Activated effector memory CD4-positive, alpha-beta T cell treated with anti-CD3 and anti-CD28 coated beads, Interleukin-2, amount 50 U/mL, for 16 hours (primary cell): ENCODE data around the gene ZNF337.
"Not testable (repeated sequence)": the region's sequence is repeated elsewhere in the genome, so short reads cannot be mapped to it uniquely, and the experiment has no call there.

Source experiments
- DNase-seq: peaks from one replicate; pipeline ENCODE4 v3.0.0-alpha.2; 2020

ZNF337 gene

DNA sequence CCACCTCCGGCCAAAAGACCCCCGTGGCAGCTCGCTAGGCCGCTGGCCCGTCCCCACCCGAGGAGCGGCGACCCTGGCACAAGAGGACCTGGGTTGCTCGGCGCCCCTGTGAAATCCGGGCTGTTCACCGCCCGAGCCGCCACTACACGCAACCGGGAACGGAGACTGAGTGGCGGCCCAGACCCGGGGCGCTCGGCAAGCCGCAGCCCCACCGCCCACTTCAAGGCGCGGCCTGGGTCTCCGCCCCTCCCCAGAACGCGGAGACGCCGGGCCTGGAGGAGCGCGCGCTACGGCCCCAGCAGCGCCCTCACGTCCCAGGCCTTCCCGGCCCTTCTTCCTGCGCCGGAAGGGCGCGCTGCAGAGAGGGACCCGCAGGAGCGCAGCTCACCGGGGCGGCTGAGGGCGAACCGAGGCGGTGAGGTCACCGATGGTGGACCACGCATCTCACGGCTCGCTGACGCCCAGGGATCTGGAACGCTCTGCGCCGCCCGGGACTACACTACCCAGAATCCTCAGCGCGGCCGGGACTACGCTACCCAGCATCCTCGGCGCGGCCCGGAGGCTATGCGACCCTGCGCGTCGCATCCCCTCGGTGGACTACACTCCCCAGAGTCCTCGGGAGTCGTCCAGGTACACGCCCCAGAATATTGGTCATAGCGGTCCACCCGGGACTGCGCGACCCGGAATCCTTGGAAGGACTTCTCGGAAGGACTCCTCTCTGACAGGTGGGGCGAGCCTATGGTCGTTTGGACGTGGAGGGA lies at the start of gene ZNF337:
TSS of gene ZNF337 (minus strand) at position 483 of the 761 bp plus-strand sequence. CDS start 10,436 bp downstream, outside the sequence.
- peak; percentile 98 for DNase-seq

DNA sequence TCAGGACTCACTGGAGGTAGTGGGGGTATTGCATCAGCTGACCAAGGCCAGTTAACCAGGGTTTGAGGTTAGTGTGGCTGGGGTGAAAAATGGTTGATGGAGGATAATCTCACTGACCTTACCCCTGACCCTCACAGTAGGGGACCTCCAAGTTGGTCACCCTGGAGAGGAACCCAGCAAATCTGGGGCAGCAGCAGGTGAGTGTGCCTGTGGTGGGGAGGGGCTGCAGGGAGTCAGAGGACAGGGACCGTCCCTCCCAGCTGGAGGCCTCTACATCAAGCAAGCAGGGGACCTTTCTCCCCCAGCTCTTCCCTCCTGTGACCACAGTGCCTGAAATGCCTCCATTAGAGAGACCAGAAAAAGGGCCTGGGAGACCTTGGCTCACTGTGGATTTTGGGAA lies 49.1 kb upstream of the ZNF337 start:
- no peak for DNase-seq

DNA sequence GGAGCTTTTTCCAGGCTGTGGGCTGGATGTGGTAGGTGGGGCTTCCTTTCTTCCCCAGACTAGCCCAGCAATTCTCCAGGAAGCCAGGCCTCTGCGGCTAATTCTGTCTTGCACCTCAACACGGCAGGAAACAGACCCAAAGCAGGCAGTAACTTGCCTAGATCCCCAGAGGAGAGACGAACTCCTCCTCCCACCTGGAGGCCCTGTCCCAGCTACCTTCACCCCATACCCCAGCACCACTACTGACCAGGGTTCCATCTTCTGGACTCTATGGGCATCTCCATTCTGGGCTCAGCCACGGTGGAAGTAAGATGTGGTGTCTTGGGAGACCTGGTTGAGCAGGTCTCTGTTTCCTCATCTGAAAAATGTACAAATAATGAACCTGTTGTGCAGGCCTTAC lies 48.4 kb upstream of the ZNF337 start:
- DNase-seq = no peak

DNA sequence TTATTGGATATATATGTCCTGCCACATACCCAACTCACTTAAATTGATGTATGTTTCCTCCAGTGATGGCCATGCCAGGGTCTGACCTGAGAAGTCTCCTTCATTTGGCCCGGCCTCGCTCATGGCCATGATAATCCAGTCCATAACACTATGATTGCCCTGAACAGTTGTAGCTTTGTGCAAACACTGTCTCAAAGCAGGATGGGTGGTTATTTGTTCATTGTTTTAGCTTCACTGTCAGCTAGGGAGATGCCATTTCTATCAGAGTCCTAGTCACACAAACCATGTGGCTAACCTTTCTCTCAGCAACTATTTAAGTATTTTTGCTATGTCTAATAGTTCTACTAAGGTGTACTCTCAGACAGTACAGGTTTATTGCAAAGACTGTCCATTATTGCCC lies 47.6 kb upstream of the ZNF337 start:
- no peak for DNase-seq

DNA sequence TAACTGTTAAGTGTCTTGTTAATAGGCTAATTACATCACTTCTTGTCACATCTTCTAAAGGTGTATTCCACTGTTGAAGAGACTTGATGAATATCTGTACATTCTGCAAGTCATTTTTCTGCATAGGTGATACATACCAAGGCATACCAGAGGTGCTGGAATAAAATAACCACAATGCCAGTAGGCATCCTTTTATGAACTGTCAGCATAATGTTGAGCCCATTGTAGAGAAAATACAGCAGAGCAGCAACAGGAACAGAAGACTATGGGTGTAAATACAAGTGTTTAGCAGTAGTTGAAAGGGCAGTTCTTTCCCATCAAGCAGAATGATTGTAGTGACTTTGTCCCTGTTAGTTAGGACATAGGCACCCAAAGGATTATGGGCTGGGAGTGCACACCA lies 44.4 kb upstream of the ZNF337 start:
- DNase-seq = no peak

DNA sequence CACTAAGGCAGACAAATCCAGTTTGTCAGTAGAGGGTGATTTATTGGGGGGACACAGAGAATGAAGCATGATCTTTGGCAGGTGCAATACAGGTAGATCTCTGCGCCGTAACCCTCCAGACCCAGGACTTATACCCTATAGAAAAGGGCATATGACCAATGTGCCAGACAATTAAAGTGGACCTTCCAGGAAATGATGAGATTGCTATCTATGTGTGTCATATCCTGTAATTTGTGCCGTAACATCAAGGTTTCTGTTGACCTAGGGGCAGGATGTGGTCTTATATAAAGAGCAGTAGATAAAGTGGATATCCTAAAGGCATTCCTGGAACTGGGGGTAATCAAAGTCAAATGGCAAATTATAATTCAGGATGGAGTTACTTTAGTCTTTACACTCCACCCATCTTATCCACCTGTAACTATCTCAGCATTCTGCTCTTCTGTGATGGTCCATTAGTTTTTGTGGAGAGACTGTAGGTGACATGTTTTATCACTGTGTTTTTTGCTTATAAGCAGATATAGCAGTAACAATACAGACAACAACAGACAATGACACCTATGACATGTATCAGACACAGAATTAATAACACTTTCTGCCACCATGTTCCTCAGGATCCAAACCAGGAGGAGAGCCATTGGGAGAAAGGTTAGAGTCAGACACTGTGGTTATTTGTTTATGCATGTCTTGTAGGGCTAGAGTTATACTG lies 43.1 kb upstream of the ZNF337 start:
- DNase-seq = no peak

DNA sequence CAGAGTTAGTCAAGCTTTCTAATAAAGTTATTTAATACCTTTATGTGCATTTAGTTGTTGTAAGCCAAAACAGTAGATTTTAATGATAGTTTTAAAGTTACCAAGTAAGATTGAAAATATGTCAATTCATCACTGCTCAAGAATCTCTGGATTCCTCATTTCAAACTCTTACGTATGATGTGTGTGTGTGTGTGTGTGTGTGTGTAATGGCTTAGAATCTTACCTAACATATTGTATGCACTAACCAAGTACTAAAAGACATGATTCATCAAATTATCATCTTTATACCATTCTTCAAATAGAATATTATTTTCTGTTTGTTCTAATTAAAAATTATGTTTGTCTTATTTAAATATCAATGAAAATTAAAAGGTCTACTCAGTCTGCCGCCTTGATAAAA lies 41.5 kb upstream of the ZNF337 start:
- no peak for DNase-seq

DNA sequence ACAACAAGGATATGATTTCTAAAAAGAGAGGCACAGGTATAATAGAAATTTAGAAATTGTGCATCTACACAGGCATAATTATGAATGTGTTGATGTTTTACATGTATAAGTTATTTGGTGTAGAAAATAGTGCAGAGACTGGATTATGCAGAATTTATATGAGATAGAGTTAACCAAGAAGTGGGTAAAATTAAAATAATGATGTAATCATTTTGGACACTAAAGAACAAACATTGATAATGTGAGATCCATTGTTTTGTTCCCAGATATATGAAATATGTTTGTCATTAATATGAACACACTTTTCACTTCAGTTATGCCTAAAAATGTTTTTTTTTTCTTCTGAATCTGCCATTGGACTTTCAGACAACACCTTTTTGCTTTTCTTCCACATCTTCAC lies 37.2 kb upstream of the ZNF337 start:
- DNase-seq = no peak

DNA sequence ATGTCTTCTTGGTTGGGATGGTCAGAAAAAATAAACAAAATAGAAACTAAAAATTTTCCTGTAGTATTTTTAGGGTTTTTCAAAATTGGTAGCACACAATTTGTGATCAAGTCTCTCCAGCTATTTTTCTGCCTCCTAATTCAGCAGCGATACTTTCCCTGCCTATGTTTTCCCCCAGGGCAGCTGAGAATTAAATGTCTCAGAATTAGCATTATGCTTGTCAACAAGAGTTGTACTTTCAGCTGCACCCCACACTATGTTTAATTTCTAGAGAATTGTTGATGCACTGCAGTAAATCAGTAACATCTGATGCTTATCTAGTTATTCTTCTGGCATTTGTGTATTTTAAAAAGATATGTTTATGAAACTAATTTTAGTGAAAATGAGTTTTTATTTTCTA lies 34.2 kb upstream of the ZNF337 start:
- no peak for DNase-seq

DNA sequence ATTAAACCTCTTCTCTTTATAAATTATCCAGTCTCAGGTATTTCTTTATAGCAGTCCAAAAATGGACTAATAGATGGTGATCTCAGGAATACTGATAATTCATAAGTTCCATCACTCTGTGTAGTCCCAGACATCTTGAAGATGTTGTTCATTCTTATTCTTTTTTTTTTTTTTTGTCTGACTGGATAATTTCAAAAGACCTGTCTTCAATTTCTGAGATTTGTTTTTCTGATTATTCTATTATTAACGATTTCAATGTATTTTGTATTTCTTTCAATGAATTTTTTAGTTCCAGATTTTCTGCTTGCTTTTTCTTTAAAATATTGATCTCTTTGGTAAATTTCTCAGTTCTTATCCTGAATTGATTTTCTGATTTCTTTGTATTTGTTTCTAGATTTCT lies 29.7 kb upstream of the ZNF337 start:
- DNase-seq = no peak

DNA sequence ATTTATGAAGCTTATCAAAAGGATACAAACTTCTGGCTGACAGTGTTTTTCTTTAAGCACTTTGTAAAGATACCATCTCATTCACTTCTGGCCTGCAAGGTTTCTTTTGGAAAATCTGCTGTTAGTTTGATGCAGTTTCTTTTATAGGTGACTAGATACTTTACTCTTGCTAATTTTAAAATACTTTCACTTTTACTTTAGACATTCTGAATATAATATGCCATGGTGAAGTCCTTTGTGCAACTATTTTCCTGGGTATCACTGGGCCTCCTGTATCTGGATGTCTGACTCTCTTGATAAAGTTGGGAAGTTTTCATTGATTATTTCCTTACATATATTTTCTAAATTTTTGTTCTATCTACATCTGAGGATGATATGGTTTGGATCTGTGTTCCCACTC lies 29.0 kb upstream of the ZNF337 start:
- no peak for DNase-seq

DNA sequence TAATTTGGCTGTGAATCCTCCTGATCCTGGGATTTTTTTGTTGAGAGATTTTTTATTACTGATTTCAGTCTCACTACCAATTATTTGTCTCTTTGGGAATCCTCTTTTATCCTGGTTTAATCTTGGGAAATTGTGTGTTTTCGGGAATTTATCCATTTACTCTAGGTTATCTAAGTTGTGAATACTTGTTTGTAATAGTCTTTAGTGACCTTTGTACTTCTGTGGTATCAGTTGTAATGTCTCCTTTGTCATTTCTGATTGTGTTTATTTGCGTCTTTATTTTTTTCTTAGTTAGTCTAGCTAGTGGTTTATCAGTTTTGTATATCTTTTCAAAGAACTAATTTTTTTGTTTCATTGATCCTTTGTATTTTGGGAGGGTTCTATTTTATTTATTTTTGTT lies 27.3 kb upstream of the ZNF337 start:
- no peak for DNase-seq

DNA sequence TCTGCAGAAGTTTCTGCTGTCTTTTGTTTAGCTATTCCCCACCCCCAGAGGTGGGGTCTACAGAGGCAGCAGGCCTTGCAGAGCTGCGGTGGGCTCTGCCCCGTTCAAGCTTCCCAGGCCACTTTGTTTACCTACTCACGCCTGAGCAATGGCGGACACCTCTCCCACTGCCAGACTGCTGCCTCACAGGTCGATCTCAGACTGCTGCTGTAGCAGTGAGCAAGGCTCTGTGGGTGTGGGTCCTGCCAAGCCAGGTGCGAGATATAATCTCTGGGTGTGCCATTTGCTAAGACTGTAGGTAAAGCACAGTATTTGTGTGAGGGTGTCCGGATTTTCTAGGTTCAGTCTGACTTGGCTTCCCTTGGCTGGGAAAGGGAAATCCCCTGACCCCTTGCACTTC lies 23.6 kb upstream of the ZNF337 start:
- no peak for DNase-seq

DNA sequence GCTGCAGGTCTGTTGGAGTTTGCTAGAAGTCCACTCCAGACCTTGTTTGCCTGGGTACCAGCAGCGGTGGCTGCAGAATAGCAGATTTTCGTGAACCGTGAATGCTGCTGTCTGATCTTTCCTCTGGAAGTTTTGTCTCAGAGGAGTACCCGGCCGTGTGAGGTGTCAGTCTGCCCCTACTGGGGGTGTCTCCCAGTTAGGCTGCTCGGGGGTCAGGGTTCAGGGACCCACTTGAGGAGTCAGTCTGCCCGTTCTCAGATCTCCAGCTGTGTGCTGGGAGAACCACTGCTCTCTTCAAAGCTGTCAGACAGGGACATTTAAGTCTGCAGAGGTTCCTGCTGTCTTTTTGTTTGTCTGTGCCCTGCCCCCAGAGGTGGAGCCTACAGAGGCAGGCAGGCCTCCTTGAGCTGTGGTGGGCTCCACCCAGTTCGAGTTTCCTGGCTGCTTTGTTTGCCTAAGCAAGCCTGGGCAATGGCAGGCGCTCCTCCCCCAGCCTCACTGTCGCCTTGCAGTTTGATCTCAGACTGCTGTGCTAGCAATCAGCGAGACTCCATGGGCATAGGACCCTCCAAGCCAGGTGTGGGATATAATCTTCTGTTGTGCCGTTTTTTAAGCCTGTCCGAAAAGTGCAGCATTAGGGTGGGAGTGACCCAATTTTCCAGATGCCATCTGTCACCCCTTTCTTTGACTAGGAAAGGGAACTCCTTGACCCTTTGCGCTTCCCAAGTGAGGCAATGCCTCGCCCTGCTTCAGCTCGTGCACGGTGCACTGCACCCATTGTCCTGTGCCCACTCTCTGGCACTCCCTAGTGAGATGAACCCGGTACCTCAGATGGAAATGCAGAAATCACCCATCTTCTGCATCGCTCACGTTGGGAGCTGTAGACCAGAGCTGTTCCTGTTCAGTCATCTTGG lies 22.5 kb upstream of the ZNF337 start:
- peak; percentile 70 for DNase-seq

DNA sequence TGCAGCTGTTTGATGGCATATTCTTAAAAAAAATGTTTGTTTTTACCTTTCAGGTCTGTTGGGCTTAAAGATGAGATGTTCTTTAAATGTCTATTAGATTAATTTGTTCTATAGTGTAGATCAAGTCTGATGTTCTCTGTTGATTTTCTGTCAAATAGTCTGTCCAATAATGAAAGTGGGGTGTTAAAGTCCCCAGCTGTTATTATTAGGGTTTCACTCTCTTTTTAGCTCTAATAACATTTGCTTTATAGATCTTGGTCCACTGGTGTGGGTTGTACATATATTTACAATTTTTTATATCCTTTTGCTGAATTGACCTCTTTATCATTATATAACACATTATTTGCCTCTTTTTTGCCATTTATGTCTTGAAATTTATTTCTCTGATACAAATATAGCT lies 11.0 kb upstream of the ZNF337 start:
- DNase-seq = no peak

DNA sequence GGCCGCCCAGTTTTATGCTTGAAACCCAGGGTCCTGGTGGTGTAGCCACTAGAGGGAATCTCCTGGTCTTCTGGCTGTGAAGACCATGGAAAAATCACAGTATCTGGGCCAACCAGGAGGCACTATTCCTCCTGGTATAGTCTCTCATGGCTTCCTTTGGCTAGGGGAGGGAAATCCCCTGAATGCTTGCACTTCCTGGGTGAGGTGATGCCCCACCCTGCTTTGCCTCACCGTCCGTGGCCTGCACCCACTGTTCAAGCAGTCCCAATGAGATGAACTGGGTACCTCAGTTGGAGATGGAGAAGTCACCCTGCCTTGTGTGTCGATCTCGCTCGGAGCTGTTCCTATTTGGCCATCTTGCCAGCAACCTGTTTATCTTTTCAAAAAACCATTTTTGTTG lies 10.1 kb upstream of the ZNF337 start:
- peak; percentile 81 for DNase-seq

DNA sequence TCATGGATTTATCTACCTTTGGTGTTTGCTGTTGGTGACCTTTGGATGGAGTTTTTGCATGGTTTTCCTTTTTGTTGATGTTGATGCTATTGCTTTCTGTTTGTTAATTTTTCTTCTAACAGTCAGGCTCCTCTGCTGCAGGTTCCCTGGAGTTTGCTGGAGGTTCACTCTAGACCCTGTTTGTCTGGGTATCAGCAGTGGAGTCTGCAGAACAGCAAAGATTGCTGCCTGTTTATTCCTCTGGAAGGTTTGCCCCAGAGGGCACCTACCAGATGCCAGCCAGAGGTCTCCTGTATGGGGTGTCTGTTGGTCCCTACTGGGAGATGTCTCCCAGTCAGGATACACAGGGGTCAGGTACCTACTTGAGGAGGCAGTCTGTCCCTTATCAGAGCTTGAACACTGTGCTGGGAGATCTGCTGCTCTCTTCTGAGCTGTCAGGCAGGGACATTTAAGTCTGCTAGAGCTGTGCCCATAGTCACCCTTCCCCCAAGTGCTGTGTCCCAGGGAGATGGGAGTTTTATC lies 9.2 kb upstream of the ZNF337 start:
- DNase-seq = no peak

DNA sequence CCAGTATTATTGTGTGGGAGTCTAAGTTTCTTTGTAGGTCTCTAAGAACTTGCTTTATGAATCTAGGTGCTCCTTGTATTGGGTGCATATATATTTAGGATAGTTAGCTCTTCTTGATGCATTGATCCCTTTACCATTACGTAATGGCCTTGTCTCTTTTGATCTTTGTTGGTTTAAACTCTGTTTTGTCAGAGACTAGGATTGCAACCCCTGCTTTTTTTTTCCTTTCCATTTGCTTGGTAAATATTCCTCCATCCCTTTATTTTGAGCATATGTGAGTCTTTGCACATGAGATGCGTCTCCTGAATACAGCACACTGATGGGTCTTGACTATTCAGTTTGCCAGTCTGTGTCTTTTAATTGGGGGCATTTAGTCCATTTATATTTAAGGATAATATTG lies 7.7 kb upstream of the ZNF337 start:
- not testable (repeated sequence) for DNase-seq

DNA sequence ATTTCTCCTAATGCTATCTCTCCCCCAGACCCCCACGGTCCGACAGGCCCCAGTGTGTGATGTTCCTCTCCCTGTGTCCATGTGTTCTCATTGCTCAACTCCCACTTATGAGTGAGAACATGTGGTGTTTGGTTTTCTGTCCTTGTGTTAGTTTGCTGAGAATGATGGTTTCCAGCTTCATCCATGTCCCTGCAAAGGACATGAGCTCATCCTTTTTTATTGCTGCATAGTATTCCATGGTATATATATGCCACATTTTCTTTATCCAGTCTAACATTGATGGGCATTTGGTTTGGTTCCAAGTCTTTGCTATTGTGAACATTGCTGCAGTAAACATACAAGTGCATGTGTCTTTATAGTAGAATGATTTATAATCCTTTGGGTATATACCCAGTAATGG lies 4.2 kb upstream of the ZNF337 start:
- DNase-seq = not testable (repeated sequence)

DNA sequence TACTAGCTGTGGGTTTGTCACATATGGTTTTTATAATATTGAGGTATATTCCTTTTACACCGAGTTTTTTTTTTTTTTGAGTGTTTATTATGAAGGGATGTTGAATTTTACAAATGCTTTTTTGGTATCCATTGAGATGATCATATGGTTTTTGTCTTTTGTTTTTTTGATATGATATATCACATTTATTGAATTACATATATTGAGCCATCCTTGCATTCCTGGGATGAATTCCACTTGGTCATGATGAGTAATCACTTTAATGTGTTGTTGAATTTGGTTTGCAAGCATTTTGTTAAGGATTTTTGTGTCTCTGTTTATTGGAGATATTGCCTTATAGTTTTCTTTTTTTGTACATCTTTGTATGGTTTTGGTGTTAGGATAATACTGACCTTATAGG lies 3.3 kb upstream of the ZNF337 start:
- DNase-seq = no peak

DNA sequence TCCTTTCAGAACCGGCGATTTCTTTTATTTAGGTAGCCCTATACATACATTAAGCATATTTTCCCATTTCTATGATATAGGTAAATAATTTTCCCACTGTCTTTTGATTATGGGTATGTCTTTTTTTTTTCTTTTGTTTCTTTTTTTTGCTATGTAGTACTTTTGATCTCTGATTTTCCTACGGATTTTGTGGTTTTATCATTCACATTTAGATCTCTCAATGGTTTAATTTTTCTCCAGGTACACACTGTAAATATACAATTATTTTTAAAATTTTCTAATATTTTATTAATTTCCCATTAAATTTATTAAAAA lies 436 bp upstream of the ZNF337 start:
- no peak for DNase-seq

DNA sequence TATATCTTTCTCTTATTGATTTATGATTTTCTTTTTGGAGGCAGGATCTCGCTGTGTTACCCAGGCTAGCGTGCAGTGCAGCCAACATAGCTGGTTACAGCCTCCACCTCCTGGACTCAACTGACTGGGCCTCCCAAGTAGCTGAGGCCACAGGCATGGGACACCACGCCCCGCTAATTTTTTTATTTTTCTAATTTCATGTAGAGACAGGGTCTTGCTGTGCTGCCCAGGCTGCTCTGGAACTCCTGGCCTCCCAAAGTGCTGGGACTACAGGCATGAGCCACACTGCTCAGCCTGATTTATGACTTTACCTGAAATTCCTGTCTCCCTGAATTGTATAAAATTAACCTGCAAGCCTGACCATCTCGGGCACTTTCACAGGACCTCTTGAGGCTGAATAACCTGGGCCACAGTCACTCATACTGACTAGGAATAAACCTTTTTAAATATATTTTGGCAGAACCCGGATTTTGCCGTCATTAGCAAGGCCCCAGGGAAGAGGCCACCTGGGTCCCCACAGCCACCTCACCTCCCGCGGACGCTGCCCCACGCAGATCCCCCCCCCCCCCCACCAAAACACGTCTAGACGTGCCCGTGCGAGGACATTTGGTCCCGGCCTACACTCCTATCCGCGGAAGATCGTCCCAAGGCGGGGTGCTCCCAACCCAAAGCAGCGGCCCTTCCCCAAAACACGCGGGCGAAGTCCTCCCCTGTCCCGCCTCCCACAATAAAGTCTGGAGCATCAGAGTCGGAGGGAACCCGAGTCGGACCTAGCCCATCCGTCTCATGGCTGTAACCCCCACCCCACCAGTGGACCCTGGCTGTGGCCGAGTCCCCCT lies 902 bp downstream of the ZNF337 start:
- no peak for DNase-seq

DNA sequence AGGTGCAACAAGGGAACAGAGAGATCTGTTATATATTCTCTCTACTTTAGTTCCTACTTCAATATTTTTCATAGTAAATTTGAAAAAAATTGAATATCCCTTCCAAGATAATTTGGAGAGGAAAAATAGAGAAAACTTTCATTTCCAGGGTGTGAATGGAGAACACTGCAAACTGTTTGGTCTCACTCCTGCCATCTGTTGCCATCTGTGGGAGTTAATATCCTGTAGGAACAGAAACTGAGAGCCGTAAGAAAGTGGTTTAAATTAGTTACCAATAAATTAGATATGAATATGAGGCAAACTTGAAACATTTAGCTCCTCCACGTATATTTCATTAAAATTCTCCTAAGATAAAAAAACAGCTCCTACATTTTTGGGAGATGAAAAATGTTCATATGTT lies 4.2 kb downstream of the ZNF337 start:
- DNase-seq = no peak
